PC-3 (cell line): ENCODE results near the gene ZNF394.

Experiments
- EZH2 ChIP-seq: fragments of 300-600 bp; sonication (generic); IDR thresholded peaks from one replicate; pipeline ENCODE4 v1.6.1; 2017; ENCODE audit warnings: antibody characterized with exemption, mild to moderate bottlenecking, low read length; ENCODE audit not compliant: unreplicated experiment
- EZH2phosphoT487 ChIP-seq: fragments of 300-600 bp; sonication (generic); IDR thresholded peaks from 2 replicates; pipeline ENCODE4 v1.6.1; 2018; ENCODE audit warnings: mild to moderate bottlenecking, antibody characterized with exemption, low read length, borderline replicate concordance
- TF ChIP-seq, protein P1 (sequence below): fragments of 300-600 bp; sonication (generic); conservative IDR thresholded peaks from 2 replicates; pipeline ENCODE4 v1.5.1; 2017; ENCODE audit warnings: antibody characterized with exemption, low read depth, mild to moderate bottlenecking, low read length

DNA sequence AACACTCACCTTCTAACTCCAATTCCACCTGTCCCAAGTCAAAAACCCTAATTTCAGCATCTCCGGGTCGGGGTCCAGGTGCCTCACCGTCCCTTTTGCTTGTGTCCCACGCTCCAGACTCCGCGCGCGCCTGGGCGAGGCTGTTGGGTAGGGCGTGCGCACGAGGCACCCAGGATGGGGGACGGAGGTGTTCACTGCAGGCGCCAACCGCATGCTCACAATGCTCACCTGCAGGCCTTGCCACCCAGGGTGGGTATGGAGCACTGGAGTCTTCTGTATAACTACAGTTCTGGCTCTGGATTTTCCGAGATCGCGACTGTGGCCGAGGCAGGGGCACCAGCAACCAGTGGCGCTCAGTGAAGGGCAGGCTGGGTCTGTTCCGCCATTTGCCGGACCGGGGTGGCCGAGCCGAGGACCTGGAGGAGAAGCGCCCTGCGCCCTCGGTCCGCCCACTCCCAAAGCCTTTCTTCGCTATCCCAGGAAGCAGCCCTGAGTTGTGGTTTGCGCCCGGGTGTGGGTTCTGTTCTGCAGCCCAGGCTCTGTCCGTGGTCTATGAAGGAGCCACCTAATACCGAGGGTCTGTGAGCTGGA lies 43.1 kb upstream of the ZNF394 start:
- TF ChIP-seq, protein P1, sequence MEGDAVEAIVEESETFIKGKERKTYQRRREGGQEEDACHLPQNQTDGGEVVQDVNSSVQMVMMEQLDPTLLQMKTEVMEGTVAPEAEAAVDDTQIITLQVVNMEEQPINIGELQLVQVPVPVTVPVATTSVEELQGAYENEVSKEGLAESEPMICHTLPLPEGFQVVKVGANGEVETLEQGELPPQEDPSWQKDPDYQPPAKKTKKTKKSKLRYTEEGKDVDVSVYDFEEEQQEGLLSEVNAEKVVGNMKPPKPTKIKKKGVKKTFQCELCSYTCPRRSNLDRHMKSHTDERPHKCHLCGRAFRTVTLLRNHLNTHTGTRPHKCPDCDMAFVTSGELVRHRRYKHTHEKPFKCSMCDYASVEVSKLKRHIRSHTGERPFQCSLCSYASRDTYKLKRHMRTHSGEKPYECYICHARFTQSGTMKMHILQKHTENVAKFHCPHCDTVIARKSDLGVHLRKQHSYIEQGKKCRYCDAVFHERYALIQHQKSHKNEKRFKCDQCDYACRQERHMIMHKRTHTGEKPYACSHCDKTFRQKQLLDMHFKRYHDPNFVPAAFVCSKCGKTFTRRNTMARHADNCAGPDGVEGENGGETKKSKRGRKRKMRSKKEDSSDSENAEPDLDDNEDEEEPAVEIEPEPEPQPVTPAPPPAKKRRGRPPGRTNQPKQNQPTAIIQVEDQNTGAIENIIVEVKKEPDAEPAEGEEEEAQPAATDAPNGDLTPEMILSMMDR: no peak
- no peak for TF ChIP-seq EZH2phosphoT487
- no peak for TF ChIP-seq EZH2
